SK-N-SH treated with all-trans-retinoic acid at 6 μM for 48 hours (cell line): ENCODE measurements around the gene MRPL3.

ENCODE experiments used
- BACH2 ChIP-seq: fragments of 250-450 bp; sonication (Bioruptor Pico); IDR thresholded peaks from 2 replicates; pipeline ENCODE4 v1.9.0; 2021; ENCODE audit warnings: mild to moderate bottlenecking, borderline replicate concordance
- PATZ1 ChIP-seq: fragments of 250-450 bp; sonication (Bioruptor Pico); IDR thresholded peaks from 2 replicates; pipeline ENCODE4 v1.8.0; 2020; ENCODE audit warnings: mild to moderate bottlenecking, moderate library complexity, borderline replicate concordance

GRCh38 chr3:131491084-131491483, 11.7 kb downstream of the MRPL3 start:
- TF ChIP-seq PATZ1 (CRISPR knock-in tag) (no peak), BACH2 (no peak)
